Stomach (tissue), 4 donors: Measurements from ENCODE around the gene GLT8D2.

Source experiments
- CTCF ChIP-seq, 7 experiments: fragments of 450-650 bp in 4 of 7; fragments of 200-600 bp in 3 of 7; sonication (generic) in 3 of 7; IDR thresholded peaks; one replicate each; pipeline ENCODE4 v1.5.1; 2016 to 2019; ENCODE audit warnings: antibody characterized with exemption in 7 of 7, control low read depth in 2 of 7, mild to moderate bottlenecking in 1 of 7
- EP300 ChIP-seq: sonication (generic); formaldehyde crosslinking; IDR thresholded peaks from one replicate; pipeline ENCODE4 v1.6.1; 2017; ENCODE audit warnings: antibody characterized with exemption
- POLR2A ChIP-seq, 4 donors: fragments of 450-650 bp; IDR thresholded peaks; one replicate each; pipeline ENCODE4 v1.6.1; 2016; ENCODE audit warnings: antibody characterized with exemption in 4 of 4, control low read depth in 2 of 4, mild to moderate bottlenecking in 1 of 4, moderate library complexity in 1 of 4
- POLR2AphosphoS5 ChIP-seq, 3 donors: sonication (generic); formaldehyde crosslinking; IDR thresholded peaks; one replicate each; pipeline ENCODE4 v1.6.1; 2016; ENCODE audit warnings: antibody characterized with exemption in 3 of 3

- TF ChIP-seq CTCF (IDR thresholded peaks at IDR 0.05) (no peak), POLR2AphosphoS5 (IDR thresholded peaks at IDR 0.05) (no peak), POLR2A (IDR thresholded peaks at IDR 0.05) (no peak), EP300 (no peak)
Measured at GRCh38 chr12:104010121-104010520, 39.9 kb downstream of the GLT8D2 start.
